ENCODE results near the gene WWC2. TPM values are rescaled to one million over a fixed set of nuclear protein-coding genes. Genes with fewer than 3 reads are reported as not detected.
A peak's percentile ranks its signal among the peaks of the same experiment; 100 is the strongest.

WWC2 gene
- total RNA-seq, 1 donor from 2014 or later = 25.7 TPM

DNA sequence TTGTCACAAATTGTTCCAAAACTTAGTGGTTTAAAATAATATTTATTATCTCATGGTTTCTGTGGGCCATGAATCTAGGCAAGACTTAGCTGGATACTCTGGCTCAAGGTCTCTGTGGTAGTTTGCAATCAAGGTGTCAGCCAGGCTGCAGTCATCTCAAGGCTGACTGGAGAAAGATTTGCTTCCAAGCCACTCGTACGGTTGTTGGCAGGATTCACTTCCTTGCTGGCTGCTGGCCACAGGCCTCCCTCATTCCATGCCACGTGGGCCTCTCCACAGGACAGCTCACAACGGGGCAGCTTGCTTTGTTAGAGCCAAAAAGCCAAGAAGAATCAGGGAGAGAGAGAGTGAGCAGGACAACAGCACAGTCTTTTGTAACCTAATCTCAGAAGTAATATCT, 101.4 kb downstream of the WWC2 start:
- peak; percentile 78 for DNase-seq (ENCODE audit: low read depth, low spot score)

DNA sequence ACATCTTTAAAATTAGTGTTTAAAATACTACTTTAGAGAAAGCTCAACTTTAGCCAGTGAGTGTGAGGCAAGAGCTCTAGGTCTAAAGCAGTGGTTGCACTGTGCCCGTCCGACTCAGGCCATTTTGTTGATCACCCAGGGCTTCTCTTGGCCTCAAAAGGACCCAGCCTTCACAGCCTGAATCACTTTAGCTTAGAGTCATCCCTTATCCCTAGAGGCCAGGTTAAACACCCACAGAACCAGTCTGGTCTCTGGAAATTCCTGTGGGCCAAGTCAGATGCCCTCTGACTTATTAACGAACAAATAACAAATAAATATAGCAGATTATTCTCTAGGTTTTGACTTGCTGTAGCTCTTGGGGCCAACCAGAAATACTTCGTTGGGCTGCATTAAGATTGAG, 102.3 kb downstream of the WWC2 start:
- no peak for DNase-seq (ENCODE audit: low read depth, low spot score)

DNA sequence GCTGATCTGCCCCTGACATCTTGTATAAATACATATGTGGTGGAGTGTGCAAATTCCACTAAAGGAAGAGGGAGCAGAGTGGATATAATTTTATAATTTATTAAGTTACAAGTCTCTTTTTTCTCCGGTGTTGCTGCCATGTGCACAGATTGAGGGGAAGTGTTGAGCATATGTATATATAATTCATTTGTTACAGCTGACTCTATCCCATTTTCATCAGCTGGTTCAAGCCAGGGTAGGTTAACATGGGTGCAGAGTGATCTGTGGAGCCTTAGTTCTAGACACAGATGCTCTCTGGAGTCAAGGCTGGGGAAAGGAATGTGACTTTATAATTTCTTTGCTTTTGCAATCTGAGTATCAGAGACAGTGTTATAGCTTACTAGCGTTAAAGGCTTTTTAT, 103.5 kb downstream of the WWC2 start:
- DNase-seq (ENCODE audit: low read depth, low spot score) = no peak

DNA sequence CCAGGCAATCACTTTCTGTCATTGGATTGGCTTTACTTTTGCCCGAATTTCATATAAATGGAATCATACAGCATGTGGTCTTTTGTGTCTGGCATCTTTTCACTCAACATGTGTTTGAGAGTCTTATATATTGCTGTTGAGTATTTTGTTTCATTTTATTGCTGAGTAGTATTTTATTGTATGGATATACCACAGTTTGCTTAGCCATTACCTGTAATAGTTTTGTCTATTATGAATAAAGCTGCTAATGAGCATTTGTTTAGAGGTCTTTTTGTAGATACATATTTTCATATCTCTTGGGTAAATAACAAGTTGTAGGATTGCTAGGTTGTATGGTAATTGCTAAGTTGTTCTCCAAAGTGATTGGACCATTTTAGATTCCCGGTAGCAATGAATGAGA, 105.7 kb downstream of the WWC2 start:
- no peak for DNase-seq (ENCODE audit: low read depth, low spot score)

DNA sequence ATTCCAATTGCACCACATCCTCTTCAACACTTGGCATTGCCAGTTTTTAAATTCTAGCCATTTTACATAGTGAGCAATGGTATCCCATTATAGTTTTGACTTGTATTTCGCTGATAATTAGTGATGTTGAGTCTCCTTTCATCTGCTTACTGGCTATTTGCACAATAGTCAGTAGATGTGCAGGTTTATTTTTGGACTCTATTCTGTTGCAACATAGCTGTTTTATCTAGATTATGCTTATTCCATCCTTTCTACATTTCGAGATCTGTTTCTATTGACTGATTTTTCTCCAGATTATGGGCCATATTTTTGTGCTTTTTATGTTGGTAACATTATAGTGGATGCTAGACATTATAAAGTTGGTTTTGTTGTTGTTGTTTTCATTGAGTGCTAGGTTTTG, 106.1 kb downstream of the WWC2 start:
- no peak for DNase-seq (ENCODE audit: low read depth, low spot score)

DNA sequence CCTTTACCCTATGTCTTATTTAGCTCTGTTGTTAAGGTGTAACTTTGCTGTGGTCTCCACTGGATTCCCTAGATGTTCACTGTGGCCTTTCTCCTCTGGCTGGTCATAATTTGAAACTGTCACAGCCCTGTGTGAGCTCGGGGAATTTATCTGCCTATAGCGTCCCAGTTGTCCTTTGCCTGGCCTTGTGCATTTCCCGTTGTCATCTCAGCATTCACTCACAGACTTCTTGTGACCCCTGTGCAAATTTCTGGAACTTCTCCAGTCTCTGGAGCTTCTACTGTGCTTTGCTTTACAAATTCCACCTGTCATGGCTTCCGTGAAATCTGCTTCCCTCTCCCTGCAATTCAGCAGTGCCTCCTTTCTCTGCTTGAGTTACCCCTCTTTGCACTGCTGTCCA, 106.7 kb downstream of the WWC2 start:
- DNase-seq (ENCODE audit: low read depth, low spot score) = no peak

DNA sequence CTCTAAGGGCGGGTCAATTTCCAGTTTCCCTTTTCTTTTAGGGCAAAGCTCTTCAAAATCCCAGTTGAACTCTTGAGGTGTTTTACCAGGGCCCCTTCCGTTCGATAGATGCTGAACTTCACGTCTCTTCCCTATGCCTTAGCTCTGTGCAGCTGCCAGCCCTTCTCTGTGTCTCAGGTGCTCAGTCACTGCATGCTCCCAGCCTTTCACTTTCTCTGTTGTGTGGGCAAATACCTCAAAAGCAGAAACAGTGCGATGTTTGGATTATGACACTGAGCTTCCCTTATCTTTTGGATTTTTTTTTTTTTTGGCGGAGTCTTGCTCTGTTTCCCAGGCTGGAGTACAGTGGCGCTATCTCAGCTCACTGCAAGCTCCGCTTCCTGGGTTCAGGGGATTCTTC, 112.5 kb downstream of the WWC2 start:
- no peak for DNase-seq (ENCODE audit: low read depth, low spot score)

DNA sequence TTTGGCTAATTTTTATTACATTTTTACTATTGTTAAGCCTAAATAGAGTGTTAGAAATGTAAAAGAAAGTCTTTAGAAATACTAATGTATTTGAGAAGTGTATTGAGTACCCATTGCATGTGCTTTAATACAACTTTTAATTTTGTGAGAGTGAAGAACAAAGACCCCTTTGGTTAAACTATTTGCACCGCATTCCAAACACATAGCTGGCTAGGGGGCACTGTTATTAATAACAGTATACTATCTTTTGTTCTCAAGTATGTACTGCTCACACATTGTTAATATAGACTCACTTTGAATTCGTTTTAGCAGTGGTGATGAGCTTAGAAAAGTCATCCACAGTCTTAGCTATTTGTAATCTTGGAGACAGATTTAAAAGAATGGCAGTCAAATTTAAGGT, 114.9 kb downstream of the WWC2 start:
- no peak for DNase-seq (ENCODE audit: low read depth, low spot score)

DNA sequence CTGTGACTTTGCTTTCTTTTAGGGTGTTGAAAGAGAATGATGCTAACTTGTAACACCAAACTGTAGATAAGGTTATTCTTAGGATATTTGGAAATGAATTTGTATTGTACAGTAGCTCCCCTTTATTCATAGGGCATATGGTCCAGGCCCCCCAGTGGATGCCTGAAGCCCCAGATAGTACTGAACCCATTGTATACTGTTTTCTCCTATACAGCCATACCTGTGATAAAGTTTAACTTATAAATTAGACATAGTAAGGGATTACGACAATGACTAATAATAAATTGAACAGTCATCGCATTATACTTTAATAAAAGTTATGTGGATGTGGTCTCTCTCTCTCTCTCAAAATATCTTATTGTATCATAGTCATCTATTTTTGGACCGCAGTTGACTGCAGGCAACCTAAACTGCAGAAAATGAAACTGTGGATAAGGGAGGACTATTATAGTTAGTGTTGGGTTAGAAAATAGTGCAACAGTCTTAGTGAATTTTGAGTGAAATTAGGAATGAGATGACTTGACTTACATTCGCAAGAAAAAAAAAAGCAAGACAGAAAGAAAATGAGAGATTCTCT, 115.9 kb downstream of the WWC2 start:
- no peak for DNase-seq (ENCODE audit: low read depth, low spot score)

DNA sequence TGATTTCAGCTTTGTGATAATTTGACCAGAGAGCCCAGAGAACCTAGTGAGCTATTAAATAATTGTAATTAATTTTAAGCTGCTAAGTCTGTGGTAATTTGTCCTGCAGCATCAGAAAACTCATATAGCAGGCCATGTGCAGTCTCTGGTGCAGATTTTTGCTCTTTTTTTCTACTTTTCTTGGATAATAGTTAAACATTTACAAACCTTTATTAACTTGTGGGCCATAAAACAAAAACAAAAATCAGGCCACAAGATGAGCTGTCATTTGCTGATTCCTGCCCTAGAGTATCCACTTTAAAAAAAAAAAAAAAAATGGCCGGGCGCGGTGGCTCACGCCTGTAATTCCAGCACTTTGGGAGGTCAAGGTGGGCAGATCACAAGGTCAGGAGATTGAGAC, 121.2 kb downstream of the WWC2 start:
- no peak for DNase-seq (ENCODE audit: low read depth, low spot score)

DNA sequence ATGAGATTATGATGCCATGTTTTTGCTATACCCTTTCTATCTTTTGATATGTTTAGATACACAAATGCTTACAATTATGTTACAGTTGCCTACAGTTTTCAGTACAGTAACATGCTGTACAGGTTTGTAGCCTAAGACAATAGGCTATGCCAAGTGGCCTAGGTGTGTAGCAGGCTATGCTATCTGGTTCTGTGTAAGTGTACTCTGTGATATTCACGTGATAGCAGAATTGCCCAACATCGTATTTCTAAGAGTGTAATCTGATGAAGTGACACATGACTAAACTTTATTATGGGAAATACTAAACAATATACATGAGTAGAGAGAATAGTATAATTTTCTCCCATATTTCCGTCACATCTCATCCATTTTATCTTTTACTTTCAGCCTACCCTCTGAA, 124.0 kb downstream of the WWC2 start:
- DNase-seq (ENCODE audit: low read depth, low spot score) = no peak

DNA sequence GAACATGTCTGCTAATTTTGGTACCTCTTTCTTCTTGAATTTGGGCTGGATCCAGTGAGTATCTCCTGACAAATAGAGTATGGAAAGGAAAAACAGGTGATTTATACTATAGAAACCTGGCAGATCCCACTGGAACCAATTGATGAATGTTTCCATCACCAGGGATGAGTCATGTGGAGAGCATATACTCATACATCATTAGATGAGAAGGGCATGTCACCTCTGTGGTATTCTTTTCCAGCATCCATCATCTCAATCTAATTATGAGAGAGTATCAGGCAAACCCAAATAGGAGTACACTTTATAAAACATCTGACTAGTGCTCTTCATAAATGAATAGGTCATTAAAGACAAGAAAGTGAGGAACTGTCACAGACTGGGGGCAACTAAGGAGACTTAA, 130.3 kb downstream of the WWC2 start:
- no peak for DNase-seq (ENCODE audit: low read depth, low spot score)

DNA sequence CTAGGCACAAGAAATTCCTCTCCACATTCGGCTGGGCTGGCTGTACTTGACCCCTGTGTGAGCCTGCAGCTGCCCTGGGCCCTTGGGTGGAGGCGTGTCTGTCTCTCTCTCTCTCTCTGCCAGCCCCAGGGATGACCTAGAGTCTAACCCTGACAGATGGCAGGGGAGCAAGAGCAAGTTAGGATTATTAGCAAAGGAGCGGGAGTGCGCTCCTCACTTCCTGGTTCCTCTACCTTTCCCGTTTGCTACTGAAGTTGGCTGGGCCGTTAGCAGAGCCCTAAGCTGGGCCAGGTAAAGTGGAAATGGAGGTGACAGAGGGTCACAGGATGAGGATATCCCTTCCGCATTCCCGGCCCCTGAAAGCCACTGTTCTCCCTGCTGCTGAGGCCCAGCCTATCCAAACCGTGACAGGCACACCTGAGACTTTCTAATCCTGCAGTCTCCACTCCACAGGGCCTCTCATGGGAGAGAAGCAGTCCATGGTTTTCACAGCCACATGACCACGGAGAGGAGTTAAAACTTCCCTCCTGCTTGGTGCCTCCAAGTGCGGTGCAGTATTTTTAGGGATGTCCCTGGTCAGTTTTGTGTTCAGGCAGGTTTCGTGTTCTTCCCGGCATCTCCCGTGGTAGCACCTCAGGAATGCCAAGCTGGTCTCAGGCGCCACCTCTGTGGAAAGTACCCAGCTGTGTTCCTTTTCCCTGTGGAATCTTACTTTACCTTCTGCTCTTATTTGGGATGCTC, 141.7 kb downstream of the WWC2 start:
- no peak for DNase-seq (ENCODE audit: low read depth, low spot score)

DNA sequence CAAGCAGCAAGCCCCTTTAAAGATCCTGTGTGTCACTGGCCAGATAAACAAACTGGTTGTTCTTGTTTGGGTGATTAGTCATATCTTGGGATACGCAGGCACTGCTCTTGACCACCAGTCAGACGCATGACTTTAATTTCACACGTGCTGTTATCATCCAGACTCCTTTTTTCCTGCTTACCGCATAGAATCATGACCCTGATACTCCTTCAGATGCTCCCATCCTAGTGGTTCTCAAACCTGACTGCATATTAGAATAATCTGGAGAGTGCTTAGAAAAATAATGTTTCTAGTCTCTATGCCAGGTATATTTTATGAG, 142.2 kb downstream of the WWC2 start:
- peak; percentile 10 for DNase-seq (ENCODE audit: low read depth, low spot score)

DNA sequence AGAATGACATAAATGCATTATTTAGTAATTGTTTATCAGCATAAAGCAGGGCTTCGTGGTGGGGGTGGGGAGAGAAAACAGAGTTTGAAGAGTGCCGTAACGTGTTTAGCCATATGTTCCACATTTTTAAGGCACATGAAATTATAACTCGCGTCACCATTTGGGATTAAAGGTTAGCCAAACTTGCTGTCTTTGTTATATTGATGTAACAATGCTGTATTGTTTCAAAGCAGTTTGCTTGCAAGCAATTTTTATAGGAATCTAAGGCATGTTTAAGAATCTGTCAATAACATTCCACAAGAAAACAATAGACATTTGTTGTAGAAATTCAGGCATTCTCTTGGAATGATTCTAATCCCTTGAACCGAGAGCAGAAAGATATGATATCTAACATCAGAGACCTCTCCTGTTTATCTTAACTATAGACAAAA, 142.7 kb downstream of the WWC2 start:
- DNase-seq (ENCODE audit: low read depth, low spot score) = no peak

DNA sequence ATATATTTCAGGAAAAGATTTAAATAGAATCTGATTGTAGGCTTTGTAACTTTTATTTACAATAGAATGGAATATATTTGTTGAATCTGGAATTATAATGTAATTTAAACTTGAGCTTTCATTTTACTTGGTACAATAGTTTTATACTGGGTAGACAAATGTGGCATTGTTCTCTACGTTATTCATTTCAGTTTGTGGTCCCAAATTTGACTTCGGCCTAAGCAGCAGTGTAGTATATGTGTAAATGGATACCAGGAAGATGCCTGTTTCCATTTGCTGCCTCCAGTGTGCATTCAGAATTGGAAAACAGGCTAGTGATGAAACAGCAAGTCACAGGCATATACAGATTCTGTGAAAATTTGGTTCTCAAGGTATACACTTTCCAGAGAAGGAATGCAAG, 143.2 kb downstream of the WWC2 start:
- DNase-seq (ENCODE audit: low read depth, low spot score) = no peak

DNA sequence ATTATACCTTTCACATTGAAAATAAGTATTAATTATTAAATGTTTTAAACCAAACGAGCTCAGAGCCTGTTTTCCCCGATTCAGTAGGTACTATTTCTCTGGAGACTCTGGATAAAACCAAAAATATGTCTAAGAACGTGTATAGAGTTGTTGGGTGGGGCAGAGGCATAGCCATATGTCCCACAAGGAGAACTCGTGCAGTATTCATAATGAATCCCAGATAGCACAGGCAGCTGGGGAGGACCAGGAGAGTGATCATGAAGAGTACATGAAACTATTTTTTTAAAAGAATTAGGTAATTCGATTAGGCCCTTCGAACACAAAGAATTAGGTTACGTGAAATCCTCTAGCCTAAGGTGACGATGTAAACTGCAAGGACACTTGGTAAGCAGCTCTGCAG, 145.0 kb downstream of the WWC2 start:
- DNase-seq (ENCODE audit: low read depth, low spot score) = no peak

DNA sequence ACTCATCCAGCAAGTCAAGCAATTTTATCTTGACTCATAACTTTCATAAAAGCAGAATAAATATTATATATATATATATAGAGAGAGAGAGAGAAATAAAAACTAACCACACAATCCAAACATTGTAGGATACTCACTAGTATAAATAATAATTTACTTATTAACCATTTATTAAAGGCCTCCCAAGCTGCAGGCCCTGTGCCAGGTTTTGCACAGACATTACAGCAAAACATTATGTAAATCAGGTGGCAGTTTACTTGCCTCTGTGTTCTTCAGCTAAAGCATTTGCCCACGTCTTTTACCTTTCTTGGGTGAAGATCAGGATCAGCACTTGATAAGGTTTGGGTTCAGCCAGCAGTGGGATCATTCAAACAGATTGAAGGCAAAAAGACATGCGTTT, 145.4 kb downstream of the WWC2 start:
- no peak for DNase-seq (ENCODE audit: low read depth, low spot score)

DNA sequence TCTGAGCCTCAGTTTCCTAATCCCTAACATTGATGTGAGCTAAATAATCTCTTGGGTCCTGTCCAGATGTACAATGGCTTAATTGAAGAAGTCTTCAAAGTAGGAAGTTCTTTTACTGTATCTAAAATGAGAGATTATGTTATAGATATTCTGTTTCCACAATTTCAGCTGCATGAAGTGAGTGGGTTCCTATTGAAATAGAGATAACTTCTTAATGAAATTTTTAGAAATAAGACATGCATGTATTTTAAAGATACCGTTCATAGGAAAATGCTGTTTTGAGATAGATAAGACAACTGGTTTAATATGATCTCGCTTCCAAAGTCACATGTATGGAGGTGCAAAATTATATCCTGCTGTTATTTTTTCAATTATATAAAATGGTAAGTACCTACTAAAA, 149.1 kb downstream of the WWC2 start:
- DNase-seq (ENCODE audit: low read depth, low spot score) = no peak

DNA sequence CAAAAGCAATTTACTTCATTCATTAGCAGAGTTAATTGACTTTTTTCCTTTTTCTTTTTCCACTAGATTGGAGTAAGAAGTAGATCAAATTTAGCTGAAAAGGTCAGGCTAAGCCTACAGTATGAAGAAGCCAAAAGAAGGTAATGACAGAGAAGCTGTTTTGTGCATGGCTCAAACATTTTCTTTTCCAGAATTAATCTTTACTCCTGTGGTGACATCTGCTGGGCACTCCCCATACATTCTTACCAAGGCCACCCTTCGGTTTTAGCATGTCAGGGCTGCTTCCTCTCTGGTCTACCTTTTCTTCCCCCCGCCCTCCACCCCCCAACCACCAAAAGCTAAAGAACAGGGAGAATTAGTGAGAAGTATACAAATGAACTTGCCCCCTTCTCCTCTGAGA, 150.8 kb downstream of the WWC2 start:
- no peak for DNase-seq (ENCODE audit: low read depth, low spot score)

DNA sequence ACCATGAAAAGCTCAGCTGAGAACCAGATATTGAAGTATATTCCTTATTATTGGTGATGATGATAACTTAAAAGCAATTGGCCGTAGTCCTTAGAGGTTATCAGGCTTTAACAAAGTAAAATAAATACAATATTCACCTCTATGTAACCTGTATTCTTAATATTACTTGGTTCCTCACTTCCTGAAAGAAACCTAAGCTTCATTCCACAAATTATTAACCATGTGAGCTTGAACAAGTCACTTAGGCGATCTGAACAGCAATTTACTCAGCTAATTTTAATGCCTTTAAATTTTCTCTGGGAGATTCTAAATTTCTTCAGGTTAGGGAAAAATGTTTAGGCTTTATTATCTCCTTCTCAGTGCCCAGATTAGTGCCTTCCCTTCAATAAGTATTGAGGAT, 151.8 kb downstream of the WWC2 start:
- DNase-seq (ENCODE audit: low read depth, low spot score) = no peak

DNA sequence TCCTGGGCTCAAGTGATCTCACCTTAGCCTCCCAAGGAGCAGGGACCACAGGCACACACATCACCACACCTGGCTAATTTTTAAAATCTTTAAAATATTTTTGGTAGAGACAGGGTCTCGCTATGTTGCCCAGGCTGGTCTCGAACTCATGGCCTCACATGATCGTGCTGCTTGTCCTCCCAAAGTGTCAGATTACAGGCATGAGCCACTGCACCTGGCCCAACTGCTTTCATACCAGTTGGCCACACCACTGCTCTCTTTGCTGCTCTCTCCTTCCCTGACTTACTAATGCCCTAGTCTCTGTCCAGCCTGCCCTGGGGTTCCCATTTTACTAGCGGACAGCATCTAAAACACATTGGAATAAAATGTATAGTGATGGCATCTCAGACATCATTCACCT, 153.9 kb downstream of the WWC2 start:
- DNase-seq (ENCODE audit: low read depth, low spot score) = no peak

DNA sequence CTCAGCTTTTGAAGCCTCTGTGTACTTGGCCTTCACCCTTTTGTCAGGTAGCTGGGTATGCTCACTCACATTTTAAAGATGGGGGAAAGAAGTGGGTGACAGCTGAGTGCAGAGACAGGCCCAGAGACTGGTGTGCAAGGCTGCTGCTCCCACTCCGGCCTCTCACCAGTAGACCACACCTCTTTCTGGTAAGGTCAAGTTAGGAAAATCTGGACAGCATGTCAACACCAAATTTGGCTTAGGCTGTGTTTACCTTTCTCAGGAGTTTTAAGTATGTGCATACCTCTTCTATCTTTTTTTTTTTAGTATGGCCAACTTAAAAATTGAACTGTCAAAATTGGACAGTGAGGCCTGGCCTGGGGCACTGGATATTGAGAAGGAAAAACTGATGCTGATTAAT, 154.4 kb downstream of the WWC2 start:
- DNase-seq (ENCODE audit: low read depth, low spot score) = no peak

DNA sequence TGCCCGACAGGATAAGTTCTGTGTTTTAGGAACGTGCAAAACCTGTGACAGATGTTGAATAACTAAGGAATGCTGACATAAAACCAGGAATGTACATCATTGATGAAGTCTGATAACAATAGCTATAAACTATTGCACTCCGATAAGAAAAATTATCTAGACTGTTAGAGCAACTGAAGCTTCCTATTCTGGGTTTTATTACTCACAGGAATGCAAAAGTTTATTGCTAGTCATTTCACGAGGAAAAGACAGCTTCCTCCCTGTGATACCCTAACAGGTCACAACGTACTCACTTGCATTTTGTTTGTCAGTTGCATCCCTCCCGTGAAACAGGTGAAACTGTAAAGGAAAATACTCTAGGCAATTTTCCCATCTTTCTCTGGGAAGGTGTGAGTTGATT, 155.1 kb downstream of the WWC2 start:
- DNase-seq (ENCODE audit: low read depth, low spot score) = no peak
